ENCODE measurements around the gene MUC2. TPM values are rescaled to one million over a fixed set of nuclear protein-coding genes. Genes with fewer than 3 reads are reported as not detected.

MUC2 gene
- total and polyA plus RNA-seq, 2 of the 13 experiments (the other 11 are each of a cell fraction or from before 2014, with no cell fraction given) = not detected

DNA sequence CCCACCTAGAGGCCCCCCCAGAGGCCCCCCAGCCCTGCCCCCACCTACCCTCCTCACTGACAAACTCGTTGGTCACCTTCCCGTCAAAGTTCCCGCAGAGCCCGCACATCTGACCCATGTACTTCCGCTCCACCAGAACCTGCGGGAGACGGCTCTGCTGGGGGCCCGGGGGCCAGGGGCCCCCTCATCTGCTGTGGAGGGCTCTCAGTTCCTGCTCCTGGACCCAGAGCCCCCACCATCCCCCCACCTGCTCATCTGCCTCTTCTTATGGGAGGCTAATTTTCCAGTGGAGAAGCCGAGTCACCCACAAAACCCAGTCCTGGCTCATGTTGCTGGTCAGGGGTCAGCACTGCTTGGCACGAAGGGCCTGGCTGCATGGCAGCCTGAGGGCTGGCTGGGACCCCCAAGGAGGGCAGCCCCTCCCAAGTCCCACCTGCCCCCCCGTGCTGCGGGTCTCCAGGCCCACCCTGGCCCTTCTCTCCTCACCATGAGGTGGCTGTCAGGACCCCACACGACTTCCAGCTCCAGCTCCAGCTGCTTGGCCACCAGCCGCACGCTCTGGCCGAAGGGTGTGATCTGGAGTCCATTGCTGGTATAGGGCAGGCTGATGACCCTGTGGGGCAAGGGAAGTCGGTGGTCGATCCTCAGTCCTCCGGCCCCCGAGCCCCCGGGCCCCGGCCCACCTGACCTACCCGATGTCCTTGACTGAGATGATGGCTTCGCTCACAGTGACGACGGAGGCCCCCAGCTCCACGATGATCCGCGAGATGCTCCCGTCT, 43.4 kb upstream of the MUC2 start:
- Histone ChIP-seq H3K79me2 (ENCODE audit: insufficient read depth, low read length) (no peaks in the 10 kb centered on the region), H3K4me2 (ENCODE audit: low read depth, low read length) (no peak overlapping the region), H3K27ac (ENCODE audit: extremely low read length, insufficient read depth, low read length) (no peak overlapping the region), H3K36me3 (replicated peaks in 1 of 2; ENCODE audit: control insufficient read depth in 1 of 2, insufficient read depth in 2 of 2, low read length in 2 of 2) (no peaks in the 10 kb centered on the region), H4K20me1 (ENCODE audit: insufficient read depth, low read length) (no peaks in the 10 kb centered on the region), H2AFZ (ENCODE audit: low read length) (no peak overlapping the region), H3K4me3 (replicated peaks in 1 of 3; ENCODE audit: insufficient read depth in 1 of 3, low read depth in 2 of 3, low read length in 3 of 3) (no peak overlapping the region), H3K9ac (ENCODE audit: insufficient read depth, low read depth, low read length) (no peak overlapping the region), H3K9me3 (ENCODE audit: low read length) (no peaks in the 10 kb centered on the region), H3K4me1 (ENCODE audit: insufficient read depth, low read length) (peaks cover 7% of the 10 kb centered on the region; the same call in 1 of the 2 replicates), H3K27me3 (ENCODE audit: control insufficient read depth in 1 of 2, insufficient read depth in 2 of 2, low read length in 2 of 2) (peaks cover 31 to 64% of the 10 kb centered on the region in 2 experiments; a peak in 4 of 5 replicates)
- no peak for FAIRE-seq
- BruUV-seq (replicated peaks) = no TSS peak
- DNase-seq (ENCODE audit: low spot score) = no peak
- intact Hi-C loops (cut with micrococcal nuclease; ENCODE audit: unreplicated experiment) (no loop called here), in situ Hi-C loops (cut with HindIII; ENCODE audit: extremely low pct_ligation_motif_present, low pct_unique_long_range_greater_than_20kb) (no loop called here)
- POLR2A ChIA-PET = no interaction called here
- 20% methylated on average over 3 of the region's 30 CpGs for WGBS (ENCODE audit: low lambda C conversion rate)
- CTCF ChIA-PET (ENCODE audit: low intra/inter-chr PET ratio, low total read pairs) = no interaction called here
- ATAC-seq = no peak
- no peak for TF ChIP-seq TSC22D2 (CRISPR knock-in tag; IDR thresholded peaks at IDR 0.05; ENCODE audit: borderline replicate concordance)
- TF ChIP-seq ZNF251 (CRISPR knock-in tag; IDR thresholded peaks at IDR 0.05) = no peak
- TF ChIP-seq, protein P1, sequence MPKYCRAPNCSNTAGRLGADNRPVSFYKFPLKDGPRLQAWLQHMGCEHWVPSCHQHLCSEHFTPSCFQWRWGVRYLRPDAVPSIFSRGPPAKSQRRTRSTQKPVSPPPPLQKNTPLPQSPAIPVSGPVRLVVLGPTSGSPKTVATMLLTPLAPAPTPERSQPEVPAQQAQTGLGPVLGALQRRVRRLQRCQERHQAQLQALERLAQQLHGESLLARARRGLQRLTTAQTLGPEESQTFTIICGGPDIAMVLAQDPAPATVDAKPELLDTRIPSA (CRISPR knock-in tag; IDR thresholded peaks at IDR 0.05; ENCODE audit: borderline replicate concordance) = no peak
- no peak for TF ChIP-seq ARID2 (CRISPR knock-in tag; IDR thresholded peaks at IDR 0.05; ENCODE audit: borderline replicate concordance)
- TF ChIP-seq NFE2L2 (IDR thresholded peaks at IDR 0.05; ENCODE audit: low read length) = no peak
- TF ChIP-seq, protein P2, sequence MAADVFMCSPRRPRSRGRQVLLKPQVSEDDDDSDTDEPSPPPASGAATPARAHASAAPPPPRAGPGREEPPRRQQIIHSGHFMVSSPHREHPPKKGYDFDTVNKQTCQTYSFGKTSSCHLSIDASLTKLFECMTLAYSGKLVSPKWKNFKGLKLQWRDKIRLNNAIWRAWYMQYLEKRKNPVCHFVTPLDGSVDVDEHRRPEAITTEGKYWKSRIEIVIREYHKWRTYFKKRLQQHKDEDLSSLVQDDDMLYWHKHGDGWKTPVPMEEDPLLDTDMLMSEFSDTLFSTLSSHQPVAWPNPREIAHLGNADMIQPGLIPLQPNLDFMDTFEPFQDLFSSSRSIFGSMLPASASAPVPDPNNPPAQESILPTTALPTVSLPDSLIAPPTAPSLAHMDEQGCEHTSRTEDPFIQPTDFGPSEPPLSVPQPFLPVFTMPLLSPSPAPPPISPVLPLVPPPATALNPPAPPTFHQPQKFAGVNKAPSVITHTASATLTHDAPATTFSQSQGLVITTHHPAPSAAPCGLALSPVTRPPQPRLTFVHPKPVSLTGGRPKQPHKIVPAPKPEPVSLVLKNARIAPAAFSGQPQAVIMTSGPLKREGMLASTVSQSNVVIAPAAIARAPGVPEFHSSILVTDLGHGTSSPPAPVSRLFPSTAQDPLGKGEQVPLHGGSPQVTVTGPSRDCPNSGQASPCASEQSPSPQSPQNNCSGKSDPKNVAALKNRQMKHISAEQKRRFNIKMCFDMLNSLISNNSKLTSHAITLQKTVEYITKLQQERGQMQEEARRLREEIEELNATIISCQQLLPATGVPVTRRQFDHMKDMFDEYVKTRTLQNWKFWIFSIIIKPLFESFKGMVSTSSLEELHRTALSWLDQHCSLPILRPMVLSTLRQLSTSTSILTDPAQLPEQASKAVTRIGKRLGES (CRISPR knock-in tag; IDR thresholded peaks at IDR 0.05; ENCODE audit: borderline replicate concordance) = no peak
- TF ChIP-seq XBP1 (CRISPR knock-in tag; IDR thresholded peaks at IDR 0.05) = no peak
- TF ChIP-seq ZBTB21 (CRISPR knock-in tag; IDR thresholded peaks at IDR 0.05) = no peak
- no peak for TF ChIP-seq RCOR2 (CRISPR knock-in tag; IDR thresholded peaks at IDR 0.05)
- no peak for TF ChIP-seq PAX8 (CRISPR knock-in tag; IDR thresholded peaks at IDR 0.05; ENCODE audit: borderline replicate concordance)
- TF ChIP-seq MTF2 (CRISPR knock-in tag; IDR thresholded peaks at IDR 0.05; ENCODE audit: borderline replicate concordance) = no peak

Measured in HepG2 (cell line).